Adrenal gland (tissue), 12 donors: Measurements from ENCODE around the gene ACTR8. TPM values are rescaled to one million over a fixed set of nuclear protein-coding genes. Genes with fewer than 3 reads are reported as not detected.

Experiments used
- DNase-seq, 7 donors: peaks; one replicate each; pipeline ENCODE4 v3.0.0-alpha.2; 2019 to 2020
- H3K27ac ChIP-seq, 5 donors: fragments of 200-600 bp; sonication (generic) in 4 of 5; 1 replicate in 3 of 5; 2 replicates in 2 of 5; pipeline versions ENCODE4 v1.5.1 to v1.8.0; 2016 to 2020; ENCODE audit warnings: mild to moderate bottlenecking in 1 of 5
- H3K27me3 ChIP-seq: fragments of 200-600 bp; 2 replicates; pipeline ENCODE4 v1.8.0; 2021
- H3K36me3 ChIP-seq, 2 donors: fragments of 200-600 bp; replicated peaks in 1 of 2; 1 replicate in 1 of 2; 2 replicates in 1 of 2; pipeline versions ENCODE4 v1.5.1 to v1.8.0; 2018 to 2022
- H3K4me1 ChIP-seq, 2 donors: fragments of 200-600 bp; replicated peaks in 1 of 2; 1 replicate in 1 of 2; 2 replicates in 1 of 2; pipeline versions ENCODE4 v1.5.1 to v1.8.0; 2018 to 2021
- H3K4me3 ChIP-seq, 4 donors: fragments of 200-600 bp; sonication (generic) in 3 of 4; one replicate each; pipeline ENCODE4 v1.5.1; 2016 to 2018
- H3K9me3 ChIP-seq, 3 donors: fragments of 200-600 bp; sonication (generic) in 1 of 3; replicated peaks in 1 of 3; 1 replicate in 2 of 3; 2 replicates in 1 of 3; pipeline versions ENCODE4 v1.5.1 to v1.8.0; 2016 to 2021
- POLR2A ChIP-seq, 2 donors: fragments of 450-650 bp; IDR thresholded peaks; one replicate each; pipeline ENCODE4 v1.6.1; 2017; ENCODE audit warnings: antibody characterized with exemption in 2 of 2, mild to moderate bottlenecking in 2 of 2, moderate library complexity in 1 of 2
- WGBS, 4 donors: extraction: QIAGEN DNeasy Blood & Tissue Kit in 2 of 4; methylation state at CpG; one replicate each; pipeline versions ENCODE4 v1.1.5 to v1.1.7; 2013 to 2017; 5-methylcytosine and 5-hydroxymethylcytosine counted together
- intact Hi-C, 2 donors: fragments of 100-400 bp; cut with DNase I; formaldehyde crosslinking; loops; one replicate each; pipeline versions ENCODE4 v1.14.1 to v1.15.0; 2022 to 2023
- polyA plus RNA-seq, 3 donors: library from polyadenylated mRNA; stranded (reverse); fragments of 200-250 nt in 2 of 3; fragments of 350-450 nt in 1 of 3; fragmentation: Illumina TruSeq in 1 of 3; extraction: RNeasy Lipid Tissue Mini Kit (QIAGEN cat#74804) in 1 of 3; gene quantifications; one replicate each; pipeline ENCODE4 v1.2.3, GENCODE V29; 2013 to 2014
- total RNA-seq, 9 donors: library from RNA; depleted of rRNA in 4 of 9; stranded (reverse); fragments of >200 nt in 4 of 9; fragments of 120-200 nt in 1 of 9; fragmentation: NEBNext Ultra II Directional in 1 of 9; extraction: Animal tissue kit (Norgen Biotek cat#: 25700) in 1 of 9; gene quantifications; one replicate each; pipeline versions ENCODE4 v1.1.0 to v1.2.4, GENCODE V29; 2013 to 2023
- TF ChIP-seq, protein P1 (sequence below), 6 experiments: fragments of 450-650 bp in 4 of 6; fragments of 200-600 bp in 2 of 6; sonication (generic) in 1 of 6; IDR thresholded peaks; 1 replicate in 5 of 6; 2 replicates in 1 of 6; pipeline versions ENCODE4 v1.5.1 to v1.8.0; 2016 to 2021; ENCODE audit warnings: antibody characterized with exemption in 6 of 6, mild to moderate bottlenecking in 2 of 6, moderate library complexity in 1 of 6
- donor health status: healthy with polysubstance abuse.
- donor health status: Bipolar disorder and iron deficiency.
- donor health status: DM: yes; HTN: yes; CAD: no.
- donor health status: DM: no; HTN: no; CAD: no.
- donor health status: DM: no; HTN: no; CAD: no.
- donor health status: DM: yes; HTN: yes; CAD: no.

The ACTR8 gene
- total and polyA plus RNA-seq, 12 donors, result 5.8 to 42.2 (median 21.1) TPM

DNA sequence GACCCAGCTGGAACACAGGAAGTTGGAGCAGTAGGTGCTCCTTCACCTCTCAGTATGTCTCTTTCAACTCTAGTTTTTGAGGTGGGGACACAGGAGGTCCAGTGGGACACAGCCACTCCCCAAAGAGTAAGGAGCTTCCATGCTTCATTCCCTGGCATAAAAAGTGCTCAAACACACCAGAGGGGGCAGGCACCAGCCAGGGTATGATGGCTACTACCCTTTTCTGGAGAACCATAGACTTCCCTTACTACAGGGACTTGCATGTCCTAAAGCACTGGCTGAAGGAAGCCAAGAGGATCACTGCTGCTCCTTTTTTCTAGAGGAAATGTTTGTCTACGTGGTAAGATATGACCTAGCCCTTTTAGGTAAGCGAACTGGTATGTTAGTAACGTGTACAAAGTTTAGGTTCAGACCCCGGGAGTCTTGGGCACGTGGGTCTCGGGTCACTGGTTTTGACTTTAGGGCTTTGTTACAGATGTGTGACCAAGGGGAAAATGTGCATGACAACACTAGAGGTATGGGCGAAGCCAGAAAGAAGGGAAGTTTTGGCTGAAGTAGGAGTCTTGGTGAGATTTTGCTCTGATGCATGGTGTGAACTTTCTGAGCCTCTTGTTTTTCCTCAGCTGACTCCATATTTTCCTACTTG is 23.7 kb downstream of the ACTR8 start:
- H3K27me3 ChIP-seq, result no peaks in the 10 kb centered on the region
- no peak for TF ChIP-seq POLR2A (IDR thresholded peaks at IDR 0.05)
- H3K27ac ChIP-seq, result no peak overlapping the region
- intact Hi-C loops, result no loop called here
- H3K4me1 ChIP-seq, result no peaks in the 10 kb centered on the region
- no peak for DNase-seq
- WGBS, 4 donors, result 77 to 98% (median 87%) methylated on average over 7 of the region's 7 CpGs
- peaks cover 0 to 18% of the 10 kb centered on the region in 2 donors for H3K36me3 ChIP-seq
- H3K9me3 ChIP-seq, result no peaks in the 10 kb centered on the region
- H3K4me3 ChIP-seq, result no peak overlapping the region

DNA sequence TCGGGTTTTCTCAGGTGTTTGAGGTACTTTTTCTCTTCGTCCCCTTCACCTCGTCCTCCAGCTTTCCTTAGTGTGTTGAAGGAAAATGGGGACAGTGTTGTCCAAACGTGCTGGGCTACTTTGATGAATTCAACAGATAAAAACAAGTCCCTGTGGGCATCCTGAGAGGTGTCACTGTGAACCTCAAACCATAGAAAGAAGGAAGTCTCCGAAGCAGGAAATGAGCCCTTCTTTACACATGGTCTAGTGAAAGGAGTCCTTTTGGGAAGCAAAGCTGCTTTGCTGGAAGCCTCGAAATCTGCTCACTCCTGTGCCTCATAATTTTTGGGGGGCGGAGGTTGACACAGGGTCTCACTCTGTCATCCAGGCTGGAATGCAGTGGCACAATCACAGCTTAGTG is 25.0 kb downstream of the ACTR8 start:
- H3K9me3 ChIP-seq, result no peaks in the 10 kb centered on the region
- 62 to 83% (median 76%) methylated on average over 6 to 7 of the region's 7 CpGs for WGBS, 4 donors
- no peak overlapping the region for H3K4me3 ChIP-seq
- H3K27me3 ChIP-seq, result no peaks in the 10 kb centered on the region
- DNase-seq, result no peak
- no peaks in the 10 kb centered on the region for H3K4me1 ChIP-seq
- H3K27ac ChIP-seq, result no peak overlapping the region
- intact Hi-C loops, result no loop called here
- TF ChIP-seq, protein P1, sequence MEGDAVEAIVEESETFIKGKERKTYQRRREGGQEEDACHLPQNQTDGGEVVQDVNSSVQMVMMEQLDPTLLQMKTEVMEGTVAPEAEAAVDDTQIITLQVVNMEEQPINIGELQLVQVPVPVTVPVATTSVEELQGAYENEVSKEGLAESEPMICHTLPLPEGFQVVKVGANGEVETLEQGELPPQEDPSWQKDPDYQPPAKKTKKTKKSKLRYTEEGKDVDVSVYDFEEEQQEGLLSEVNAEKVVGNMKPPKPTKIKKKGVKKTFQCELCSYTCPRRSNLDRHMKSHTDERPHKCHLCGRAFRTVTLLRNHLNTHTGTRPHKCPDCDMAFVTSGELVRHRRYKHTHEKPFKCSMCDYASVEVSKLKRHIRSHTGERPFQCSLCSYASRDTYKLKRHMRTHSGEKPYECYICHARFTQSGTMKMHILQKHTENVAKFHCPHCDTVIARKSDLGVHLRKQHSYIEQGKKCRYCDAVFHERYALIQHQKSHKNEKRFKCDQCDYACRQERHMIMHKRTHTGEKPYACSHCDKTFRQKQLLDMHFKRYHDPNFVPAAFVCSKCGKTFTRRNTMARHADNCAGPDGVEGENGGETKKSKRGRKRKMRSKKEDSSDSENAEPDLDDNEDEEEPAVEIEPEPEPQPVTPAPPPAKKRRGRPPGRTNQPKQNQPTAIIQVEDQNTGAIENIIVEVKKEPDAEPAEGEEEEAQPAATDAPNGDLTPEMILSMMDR (IDR thresholded peaks at IDR 0.05), result no peak
- no peak for TF ChIP-seq POLR2A (IDR thresholded peaks at IDR 0.05)
- peaks cover 0 to 5% of the 10 kb centered on the region in 2 donors for H3K36me3 ChIP-seq

DNA sequence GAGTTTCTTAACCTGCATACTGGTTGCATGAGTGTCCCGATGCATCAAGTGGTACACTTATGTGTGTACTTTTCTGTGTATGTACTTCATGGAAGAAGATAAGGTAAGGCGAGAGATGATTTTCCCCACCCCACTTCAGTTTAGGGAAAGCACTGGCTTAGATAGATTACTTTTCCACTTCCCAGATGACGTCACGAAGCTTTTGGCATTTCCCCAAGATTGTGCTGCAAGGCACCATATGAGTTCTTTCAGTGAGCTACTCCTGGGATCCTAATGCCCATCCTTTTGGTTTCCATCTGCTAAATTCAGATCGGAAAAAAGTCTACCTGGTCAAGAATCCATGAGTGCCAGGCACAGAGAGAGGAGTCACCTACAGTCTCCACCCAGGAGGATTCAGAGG is 31.1 kb downstream of the ACTR8 start:
- H3K4me3 ChIP-seq, result no peak overlapping the region
- H3K27me3 ChIP-seq, result no peaks in the 10 kb centered on the region
- H3K27ac ChIP-seq, result no peak overlapping the region
- intact Hi-C loops, result no loop called here
- no peaks in the 10 kb centered on the region for H3K36me3 ChIP-seq
- 48 to 61% (median 50%) methylated on average over 5 of the region's 5 CpGs for WGBS, 4 donors
- DNase-seq, result peak; percentile 58 to 84 (median 77)
- no peak for TF ChIP-seq POLR2A (IDR thresholded peaks at IDR 0.05)
- TF ChIP-seq, protein P1 (IDR thresholded peaks at IDR 0.05), result no peak
- H3K9me3 ChIP-seq, result no peaks in the 10 kb centered on the region
- H3K4me1 ChIP-seq, result peaks cover 5 to 7% of the 10 kb centered on the region in 2 donors

DNA sequence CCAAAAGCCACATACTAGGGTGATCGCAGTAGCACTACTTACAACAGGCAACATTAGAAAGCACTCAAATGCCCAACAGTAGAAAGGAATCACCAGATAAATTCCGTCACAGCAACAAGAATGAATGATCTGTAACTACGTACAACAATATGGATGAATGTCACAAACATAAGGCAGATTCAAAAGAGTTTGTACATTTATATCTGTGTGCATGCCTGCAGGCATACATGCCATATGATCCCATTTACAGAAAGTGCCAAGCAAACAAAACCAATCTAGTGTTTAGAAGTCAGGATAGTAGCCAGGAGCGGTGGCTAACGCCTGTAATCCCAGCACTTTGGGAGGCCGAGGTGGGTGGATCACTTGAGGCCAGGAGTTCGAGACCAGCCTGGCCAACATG is 32.0 kb downstream of the ACTR8 start:
- Histone ChIP-seq H3K4me3 (no peak overlapping the region), H3K27me3 (no peaks in the 10 kb centered on the region), H3K4me1 (peaks cover 7 to 10% of the 10 kb centered on the region in 2 donors), H3K36me3 (no peaks in the 10 kb centered on the region), H3K9me3 (no peaks in the 10 kb centered on the region), H3K27ac (no peak overlapping the region)
- TF ChIP-seq, protein P1 (IDR thresholded peaks at IDR 0.05), result no peak
- no peak for TF ChIP-seq POLR2A (IDR thresholded peaks at IDR 0.05)
- WGBS, 4 donors, result 88 to 97% (median 92%) methylated on average over 6 to 7 of the region's 7 CpGs
- intact Hi-C loops, result no loop called here
- no peak for DNase-seq

DNA sequence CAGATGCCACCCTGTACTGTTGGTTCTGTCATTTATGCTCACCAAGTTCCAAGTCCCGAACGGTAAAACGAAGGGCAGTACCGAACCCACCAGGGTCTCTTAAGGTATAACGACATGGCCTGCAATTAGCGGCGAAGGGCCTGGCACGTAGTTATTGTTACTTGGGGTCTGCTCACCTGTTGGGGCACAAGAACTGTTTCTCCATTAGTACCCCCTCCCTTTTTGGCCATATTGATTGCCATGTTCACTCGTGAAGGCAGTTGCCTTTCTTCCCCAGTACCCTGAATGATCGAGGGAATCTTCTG is 35.1 kb downstream of the ACTR8 start:
- no peak overlapping the region for H3K27ac ChIP-seq
- intact Hi-C loops, result no loop called here
- DNase-seq, result no peak
- peak overlapping the region in 2 of 4 donors; percentile 55 to 90 for H3K4me3 ChIP-seq
- TF ChIP-seq, protein P1 (IDR thresholded peaks at IDR 0.05), result no peak
- peaks cover 7 to 13% of the 10 kb centered on the region in 2 donors for H3K4me1 ChIP-seq
- H3K9me3 ChIP-seq, result no peaks in the 10 kb centered on the region
- H3K27me3 ChIP-seq, result no peaks in the 10 kb centered on the region
- WGBS, 4 donors, result 55 to 63% (median 57%) methylated on average over 7 to 10 of the region's 10 CpGs
- H3K36me3 ChIP-seq, result no peaks in the 10 kb centered on the region
